Retinal pigment epithelial cell (primary cell): ENCODE data around the gene RGL3.
"Not testable (repeated sequence)": the region's sequence is repeated elsewhere in the genome, so short reads cannot be mapped to it uniquely, and the experiment has no call there.

Source experiments
- DNase-seq: peaks from one replicate; pipeline ENCODE4 v3.0.0-alpha.2; 2010; ENCODE audit warnings: low read depth
- H3K4me3 ChIP-seq: 2 replicates; pipeline ENCODE4 v1.5.1; 2011; ENCODE audit warnings: mild to moderate bottlenecking, low read length, control low read depth, moderate library complexity
- TF ChIP-seq, protein P1 (sequence below): conservative IDR thresholded peaks from 2 replicates; pipeline ENCODE4 v1.5.1; 2011; ENCODE audit warnings: low read depth, low read length, control low read depth, inconsistent platforms

RGL3 gene, protein sequence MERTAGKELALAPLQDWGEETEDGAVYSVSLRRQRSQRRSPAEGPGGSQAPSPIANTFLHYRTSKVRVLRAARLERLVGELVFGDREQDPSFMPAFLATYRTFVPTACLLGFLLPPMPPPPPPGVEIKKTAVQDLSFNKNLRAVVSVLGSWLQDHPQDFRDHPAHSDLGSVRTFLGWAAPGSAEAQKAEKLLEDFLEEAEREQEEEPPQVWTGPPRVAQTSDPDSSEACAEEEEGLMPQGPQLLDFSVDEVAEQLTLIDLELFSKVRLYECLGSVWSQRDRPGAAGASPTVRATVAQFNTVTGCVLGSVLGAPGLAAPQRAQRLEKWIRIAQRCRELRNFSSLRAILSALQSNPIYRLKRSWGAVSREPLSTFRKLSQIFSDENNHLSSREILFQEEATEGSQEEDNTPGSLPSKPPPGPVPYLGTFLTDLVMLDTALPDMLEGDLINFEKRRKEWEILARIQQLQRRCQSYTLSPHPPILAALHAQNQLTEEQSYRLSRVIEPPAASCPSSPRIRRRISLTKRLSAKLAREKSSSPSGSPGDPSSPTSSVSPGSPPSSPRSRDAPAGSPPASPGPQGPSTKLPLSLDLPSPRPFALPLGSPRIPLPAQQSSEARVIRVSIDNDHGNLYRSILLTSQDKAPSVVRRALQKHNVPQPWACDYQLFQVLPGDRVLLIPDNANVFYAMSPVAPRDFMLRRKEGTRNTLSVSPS

DNA sequence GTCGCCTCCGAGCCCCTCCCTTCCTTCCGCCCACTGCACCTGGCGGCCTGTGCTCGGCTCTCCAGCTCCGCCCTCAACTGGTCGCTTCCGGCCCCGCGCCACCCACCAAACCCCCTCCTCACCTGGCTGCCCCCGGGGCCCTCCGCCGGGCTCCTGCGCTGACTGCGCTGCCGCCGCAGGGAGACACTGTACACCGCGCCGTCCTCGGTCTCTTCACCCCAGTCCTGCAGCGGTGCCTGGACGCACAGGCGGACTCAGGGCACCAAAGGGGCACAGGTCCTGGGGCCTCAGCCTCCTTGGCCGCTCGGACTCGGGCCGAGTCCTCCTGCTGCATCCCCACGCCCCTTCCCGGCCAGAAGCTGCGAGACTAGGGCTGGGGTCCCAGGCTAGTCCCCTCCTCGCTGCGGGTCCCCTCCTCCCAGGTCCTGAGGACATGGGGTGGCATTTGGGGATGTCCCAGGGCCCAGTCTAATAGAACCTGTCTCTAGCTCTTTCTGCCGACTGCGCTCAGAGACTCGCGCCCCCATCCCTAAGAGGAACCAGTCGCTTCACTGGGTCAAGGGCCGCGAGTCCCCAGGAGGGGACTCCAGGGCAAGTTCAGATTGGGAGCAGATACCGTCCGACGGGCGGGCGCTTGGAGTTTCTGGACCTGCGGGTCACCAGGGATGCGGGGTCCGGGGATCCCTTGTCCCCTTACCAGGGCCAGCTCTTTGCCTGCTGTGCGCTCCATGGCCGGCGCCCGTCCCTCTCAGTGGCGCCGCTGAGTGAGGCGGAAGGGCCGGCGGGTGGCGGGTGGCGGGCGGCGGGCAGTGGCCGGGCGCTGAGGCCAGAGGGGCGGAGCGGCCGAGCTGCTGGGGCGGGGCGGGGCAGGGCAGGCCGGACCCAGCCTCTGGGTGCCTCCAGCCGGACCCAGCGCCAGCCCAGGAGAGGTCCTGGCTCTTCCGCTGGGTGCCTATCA is at the start of gene RGL3:
Gene RGL3, minus strand, starts transcription at position 766 of the 958 bp plus-strand sequence. Its CDS starts 36 bp downstream, at position 730.
- no peak for DNase-seq
- H3K4me3 ChIP-seq: peak within 1 kb of the TSS; percentile 12
- TF ChIP-seq, protein P1, sequence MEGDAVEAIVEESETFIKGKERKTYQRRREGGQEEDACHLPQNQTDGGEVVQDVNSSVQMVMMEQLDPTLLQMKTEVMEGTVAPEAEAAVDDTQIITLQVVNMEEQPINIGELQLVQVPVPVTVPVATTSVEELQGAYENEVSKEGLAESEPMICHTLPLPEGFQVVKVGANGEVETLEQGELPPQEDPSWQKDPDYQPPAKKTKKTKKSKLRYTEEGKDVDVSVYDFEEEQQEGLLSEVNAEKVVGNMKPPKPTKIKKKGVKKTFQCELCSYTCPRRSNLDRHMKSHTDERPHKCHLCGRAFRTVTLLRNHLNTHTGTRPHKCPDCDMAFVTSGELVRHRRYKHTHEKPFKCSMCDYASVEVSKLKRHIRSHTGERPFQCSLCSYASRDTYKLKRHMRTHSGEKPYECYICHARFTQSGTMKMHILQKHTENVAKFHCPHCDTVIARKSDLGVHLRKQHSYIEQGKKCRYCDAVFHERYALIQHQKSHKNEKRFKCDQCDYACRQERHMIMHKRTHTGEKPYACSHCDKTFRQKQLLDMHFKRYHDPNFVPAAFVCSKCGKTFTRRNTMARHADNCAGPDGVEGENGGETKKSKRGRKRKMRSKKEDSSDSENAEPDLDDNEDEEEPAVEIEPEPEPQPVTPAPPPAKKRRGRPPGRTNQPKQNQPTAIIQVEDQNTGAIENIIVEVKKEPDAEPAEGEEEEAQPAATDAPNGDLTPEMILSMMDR: no peak

DNA sequence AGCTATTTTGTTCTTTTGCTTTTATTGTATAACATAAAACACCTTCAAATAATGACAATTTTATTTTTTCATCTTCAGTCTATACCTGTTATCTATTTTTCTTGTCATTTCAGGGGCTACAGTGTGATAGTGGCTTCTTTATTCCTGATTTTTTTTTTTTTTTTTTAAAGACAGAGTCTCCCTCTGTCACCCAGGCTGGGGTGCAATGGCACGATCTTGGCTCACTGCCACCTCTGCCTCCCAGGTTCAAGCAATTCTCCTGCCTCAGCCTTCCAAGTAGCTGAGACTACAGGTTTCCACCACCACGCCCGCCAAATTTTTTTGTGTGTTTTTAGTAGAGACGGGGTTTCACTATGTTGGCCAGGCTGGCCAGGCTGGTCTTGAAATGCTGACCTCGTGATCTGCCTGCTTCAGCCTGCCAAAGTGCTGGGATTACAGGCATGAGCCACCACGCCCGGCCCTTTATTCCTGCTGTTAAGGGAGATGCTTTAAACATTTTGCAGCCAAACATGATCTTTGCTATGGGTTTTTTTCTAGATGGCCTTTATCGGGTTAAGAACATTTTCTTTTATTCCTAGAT is 49.2 kb upstream of the RGL3 start:
- DNase-seq, H3K4me3 ChIP-seq: not testable (repeated sequence)

DNA sequence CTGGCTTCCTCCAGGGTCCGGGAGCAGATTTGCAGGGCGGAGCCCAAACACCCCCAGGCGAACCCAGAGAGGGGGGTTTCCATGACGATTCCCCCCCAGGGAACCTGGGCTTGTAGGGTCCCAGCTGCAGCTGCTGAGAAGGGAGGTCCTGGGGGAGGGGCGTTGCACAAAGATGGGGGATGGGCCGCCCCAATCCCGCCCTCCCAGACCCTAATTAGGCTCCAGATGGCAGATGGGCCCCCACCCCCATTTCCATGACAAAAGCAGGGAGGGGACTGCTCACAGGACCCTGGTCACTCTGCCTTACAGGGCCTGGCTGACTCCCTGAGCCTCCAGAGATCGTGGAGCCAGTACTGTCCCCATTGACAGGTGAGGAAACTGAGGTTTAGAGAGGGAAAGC is 46.5 kb upstream of the RGL3 start:
- H3K4me3 ChIP-seq: no peak overlapping the region
- no peak for DNase-seq
- TF ChIP-seq, protein P1: no peak

DNA sequence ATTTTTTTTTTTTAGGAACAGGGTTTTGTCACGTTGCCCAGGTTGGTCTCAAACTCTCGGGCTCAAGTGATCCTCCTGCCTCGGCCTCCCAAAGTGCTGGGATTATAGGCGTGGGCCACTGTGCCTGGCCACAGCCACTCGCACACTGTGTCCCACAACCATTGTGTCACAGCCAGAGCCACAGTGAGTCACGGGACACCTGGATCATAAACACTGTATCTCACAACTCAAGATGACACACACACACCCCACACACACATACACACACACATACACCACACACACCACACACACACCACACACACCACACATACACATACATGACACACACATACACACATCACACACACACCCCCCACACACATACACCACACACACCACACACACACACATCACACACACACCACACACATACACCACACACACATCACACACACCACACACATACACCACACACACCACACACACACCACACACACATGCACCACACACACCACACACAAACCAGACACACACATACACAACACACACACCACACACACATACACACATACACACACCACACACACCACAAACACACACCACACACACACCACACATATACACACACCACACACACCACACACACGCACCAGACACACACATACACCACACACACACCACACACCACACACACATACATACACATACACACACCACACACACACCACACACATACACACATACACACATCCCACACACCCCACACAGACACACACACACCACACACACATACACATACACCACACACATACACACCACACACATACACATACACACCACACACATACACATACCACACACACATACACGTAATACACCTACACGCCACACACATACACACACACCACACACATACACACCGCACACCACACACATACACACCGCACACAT is 45.5 kb upstream of the RGL3 start:
- DNase-seq: no peak
- H3K4me3 ChIP-seq: no peak overlapping the region
- TF ChIP-seq, protein P1: no peak

DNA sequence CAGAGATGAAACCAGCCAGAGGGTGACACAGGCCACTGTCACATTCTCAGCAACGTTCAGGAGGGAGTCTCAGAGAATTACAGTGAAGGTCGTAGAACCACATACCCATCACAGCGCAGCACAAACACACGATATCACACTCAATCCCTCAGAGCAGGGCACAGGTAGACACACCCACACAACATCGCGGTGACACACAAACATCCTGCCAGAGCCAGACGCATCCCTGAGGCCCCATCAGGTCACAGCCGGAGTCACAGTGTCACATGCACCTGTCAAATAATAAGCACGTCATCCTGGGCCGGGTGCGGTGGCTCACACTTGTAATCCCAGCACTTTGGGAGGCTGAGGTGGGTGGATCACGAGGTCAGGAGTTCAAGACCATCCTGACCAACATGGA is 44.3 kb upstream of the RGL3 start:
- TF ChIP-seq, protein P1: no peak

DNA sequence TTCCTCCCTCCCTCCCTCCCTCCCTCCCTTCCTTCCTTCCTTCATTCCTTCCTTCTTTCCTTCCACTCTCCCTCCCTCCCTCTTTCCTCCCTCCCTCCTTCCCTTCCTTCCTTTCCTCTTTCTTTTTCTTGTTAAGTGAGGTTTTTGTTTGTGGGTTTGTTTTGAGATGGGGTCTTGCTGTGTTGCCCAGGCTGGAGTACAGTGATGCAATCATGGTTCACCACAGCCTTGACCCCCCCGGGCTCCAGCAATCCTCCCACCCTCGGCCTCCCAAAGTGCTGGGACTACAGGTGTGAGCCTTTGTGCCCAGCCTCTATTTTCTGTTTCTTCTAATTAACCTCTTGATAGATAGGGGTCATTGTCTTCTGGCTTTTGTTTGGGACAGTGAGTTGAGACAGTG is 42.3 kb upstream of the RGL3 start:
- no peak overlapping the region for H3K4me3 ChIP-seq
- TF ChIP-seq, protein P1: no peak
- DNase-seq: no peak

More for the DNA sequence above, 44.3 kb upstream of the RGL3 start:
- no peak for DNase-seq
- H3K4me3 ChIP-seq: no peak overlapping the region
